HG03280 (cell line): ENCODE results near the gene FBXL16.
"Not testable (repeated sequence)": the region's sequence is repeated elsewhere in the genome, so short reads cannot be mapped to it uniquely, and the experiment has no call there.

Source experiments
- ATAC-seq: cut with Tn5 transposase; IDR thresholded peaks from one replicate; pipeline ENCODE4 v1.9.1; 2021; ENCODE audit warnings: mild to moderate bottlenecking, moderate library complexity; ENCODE audit not compliant: unreplicated experiment

FBXL16 gene

GRCh38 chr16:693766-694165, 11.8 kb downstream of the FBXL16 start:
- no peak for ATAC-seq

GRCh38 chr16:693364-693763, 12.2 kb downstream of the FBXL16 start:
- no peak for ATAC-seq

- ATAC-seq = no peak
Measured at GRCh38 chr16:692356-693108, 13.1 kb downstream of the FBXL16 start.

- not testable (repeated sequence) for ATAC-seq
Measured at GRCh38 chr16:691242-691641, 14.4 kb downstream of the FBXL16 start.

- ATAC-seq = no peak
Measured at GRCh38 chr16:689175-689897, 16.3 kb downstream of the FBXL16 start.

- no peak for ATAC-seq
Measured at GRCh38 chr16:687499-687898, 18.1 kb downstream of the FBXL16 start.

- ATAC-seq = no peak
Measured at GRCh38 chr16:686459-687260, 18.9 kb downstream of the FBXL16 start.

- ATAC-seq = no peak
Measured at GRCh38 chr16:685967-686366, 19.6 kb downstream of the FBXL16 start.

- no peak for ATAC-seq
Measured at GRCh38 chr16:684961-685696, 20.5 kb downstream of the FBXL16 start.

GRCh38 chr16:684071-684794, 21.4 kb downstream of the FBXL16 start, which contains the start of gene JMJD8:
TSS of gene JMJD8 (minus strand) at chr16:684334. CDS start at chr16:684319, 15 bp downstream.
- ATAC-seq = peak; percentile 65

GRCh38 chr16:683396-684070, 22.1 kb downstream of the FBXL16 start:
- ATAC-seq = peak; percentile 1

- ATAC-seq = no peak
Measured at GRCh38 chr16:682493-683395, 22.9 kb downstream of the FBXL16 start.

GRCh38 chr16:681746-682427, 23.7 kb downstream of the FBXL16 start:
- ATAC-seq = no peak

GRCh38 chr16:680967-681745, 24.4 kb downstream of the FBXL16 start:
- ATAC-seq = no peak

GRCh38 chr16:680625-680945, 25.0 kb downstream of the FBXL16 start:
- ATAC-seq = no peak

GRCh38 chr16:679814-680624, 25.6 kb downstream of the FBXL16 start, which contains the start of gene STUB1:
TSS of gene STUB1 (plus strand) at chr16:680410. CDS start at chr16:680526, 116 bp downstream.
- ATAC-seq = peak; percentile 35
